HCT116 (cell line): Measurements from ENCODE around the gene KIAA1586. TPM values are rescaled to one million over a fixed set of nuclear protein-coding genes. Genes with fewer than 3 reads are reported as not detected.

Experiments
- ATAC-seq: fragments of 200-7000 bp; cut with Tn5 transposase; 2 replicates; pipeline ENCODE4 v1.9.1; 2020; ENCODE audit warnings: mild to moderate bottlenecking, moderate library complexity
- BruUV-seq: library from RNA; stranded (reverse); fragments of 400-500 nt; replicated peaks from 2 replicates; lab custom pipeline; 2021; lab: Mats Ljungman, UMichigan
- CTCF ChIA-PET: fragments of 300-600 bp; sonication (Branson Sonifier 250); formaldehyde crosslinking; loops from one replicate; lab custom pipeline; 2021; ENCODE audit warnings: antibody characterized with exemption; lab: Charles Lee
- POLR2A ChIA-PET: fragments of 300-600, 350-600 bp; sonication (Branson Sonifier 250); formaldehyde crosslinking; loops from one replicate; lab custom pipeline; 2021; ENCODE audit warnings: antibody characterized with exemption; lab: Charles Lee
- RAD21 ChIA-PET, 2 experiments: fragments of 300-600 bp; sonication (Branson Sonifier 250); formaldehyde crosslinking; loops; one replicate each; lab custom pipeline; 2023; ENCODE audit warnings: low total read pairs in 2 of 2; ENCODE audit not compliant: uncharacterized antibody in 2 of 2, unreplicated experiment in 2 of 2, low non-redundant PET in 1 of 2; lab: Charles Lee
- DNase-seq: peaks from one replicate; pipeline ENCODE4 v3.0.0-alpha.2; 2010; ENCODE audit warnings: low read depth, low spot score
- H2AFZ ChIP-seq: fragments of 200-600 bp; shearing (Covaris generic), sonication (generic); 2 replicates; pipeline ENCODE4 v1.6.1; 2017; ENCODE audit warnings: low read depth, mixed run types, mixed read lengths, antibody characterized with exemption, low read length; ENCODE audit not compliant: poor library complexity, severe bottlenecking
- H3K27ac ChIP-seq: 2 replicates; pipeline ENCODE4 v1.5.1; 2012; ENCODE audit warnings: low read depth, low read length
- H3K27me3 ChIP-seq: fragments of 200-600 bp; sonication (generic); 2 replicates; pipeline ENCODE4 v1.6.1; 2016; ENCODE audit warnings: mixed run types, low read length, mixed read lengths; ENCODE audit not compliant: insufficient read depth
- H3K36me3 ChIP-seq, 2 experiments: fragments of 200-500 bp in 1 of 2; fragments of 200-600 bp in 1 of 2; sonication (Bioruptor generic) in 1 of 2; sonication (generic) in 1 of 2; 2 replicates each; pipeline versions ENCODE4 v1.5.1 to v1.6.1; 2014 to 2016; ENCODE audit warnings: low read length in 2 of 2, inconsistent platforms in 1 of 2, mixed read lengths in 1 of 2, mixed run types in 1 of 2; ENCODE audit not compliant: insufficient read depth in 2 of 2, control insufficient read depth in 1 of 2
- H3K4me1 ChIP-seq, 2 experiments: fragments of 200-600 bp in 1 of 2; sonication (generic) in 1 of 2; 2 replicates each; pipeline versions ENCODE4 v1.5.1 to v1.6.1; 2012 to 2017; ENCODE audit warnings: low read length in 2 of 2, inconsistent platforms in 1 of 2, mild to moderate bottlenecking in 1 of 2, mixed read lengths in 1 of 2, mixed run types in 1 of 2, moderate library complexity in 1 of 2; ENCODE audit not compliant: insufficient read depth in 2 of 2, control insufficient read depth in 1 of 2
- H3K4me2 ChIP-seq: fragments of 200-600 bp; sonication (generic); 2 replicates; pipeline ENCODE4 v1.6.1; 2017; ENCODE audit warnings: mixed run types, low read length, mixed read lengths
- H3K4me3 ChIP-seq, 2 experiments: fragments of 200-600 bp in 1 of 2; sonication (generic) in 1 of 2; replicated peaks in 1 of 2; 2 replicates each; pipeline ENCODE4 v1.5.1; 2011 to 2016; ENCODE audit warnings: low read length in 2 of 2, control low read depth in 1 of 2, low read depth in 1 of 2, mild to moderate bottlenecking in 1 of 2, mixed read lengths in 1 of 2, mixed run types in 1 of 2
- H3K79me2 ChIP-seq: fragments of 200-600 bp; sonication (generic); 2 replicates; pipeline ENCODE4 v1.6.1; 2017; ENCODE audit warnings: mild to moderate bottlenecking, mixed run types, low read length, moderate library complexity, mixed read lengths; ENCODE audit not compliant: insufficient read depth
- H3K9ac ChIP-seq: fragments of 200-600 bp; sonication (generic); 2 replicates; pipeline ENCODE4 v1.6.1; 2016; ENCODE audit warnings: low read length, mixed read lengths
- H3K9me2 ChIP-seq: fragments of 200-600 bp; sonication (generic), shearing (Covaris generic); 2 replicates; pipeline ENCODE4 v1.6.1; 2017; ENCODE audit warnings: mixed run types, mild to moderate bottlenecking, moderate library complexity; ENCODE audit not compliant: insufficient read depth
- H3K9me3 ChIP-seq, 2 experiments: fragments of 200-500 bp in 1 of 2; fragments of 200-600 bp in 1 of 2; sonication (Bioruptor generic) in 1 of 2; sonication (generic) in 1 of 2; 2 replicates each; pipeline ENCODE4 v1.6.1; 2014 to 2017; ENCODE audit warnings: low read length in 2 of 2, mixed read lengths in 2 of 2, inconsistent platforms in 1 of 2, low read depth in 1 of 2, mild to moderate bottlenecking in 1 of 2, mixed run types in 1 of 2, moderate library complexity in 1 of 2; ENCODE audit not compliant: control insufficient read depth in 1 of 2, insufficient read depth in 1 of 2
- H4K20me1 ChIP-seq: fragments of 200-600 bp; sonication (generic), shearing (Covaris generic); 2 replicates; pipeline ENCODE4 v1.6.1; 2017; ENCODE audit warnings: mixed run types, mild to moderate bottlenecking, moderate library complexity; ENCODE audit not compliant: insufficient read depth
- CEBPB ChIP-seq: IDR thresholded peaks from 2 replicates; pipeline ENCODE4 v1.6.1; 2012; ENCODE audit warnings: low read depth
- EGR1 ChIP-seq: IDR thresholded peaks from 2 replicates; pipeline ENCODE4 v1.6.1; 2012; ENCODE audit warnings: low read depth
- EZH2 ChIP-seq: fragments of 200-600 bp; sonication (generic); IDR thresholded peaks from 2 replicates; pipeline ENCODE4 v1.6.1; 2017; ENCODE audit warnings: antibody characterized with exemption, mixed run types
- EZH2phosphoT487 ChIP-seq: fragments of 200-600 bp; IDR thresholded peaks from 2 replicates; pipeline ENCODE4 v1.6.1; 2018; ENCODE audit warnings: antibody characterized with exemption, borderline replicate concordance
- JUND ChIP-seq: IDR thresholded peaks from 2 replicates; pipeline ENCODE4 v1.6.1; 2012
- RAD21 ChIP-seq: IDR thresholded peaks from 2 replicates; pipeline ENCODE4 v1.6.1; 2012; ENCODE audit warnings: low read depth, mild to moderate bottlenecking
- SIN3A ChIP-seq: IDR thresholded peaks from 2 replicates; pipeline ENCODE4 v1.6.1; 2012; ENCODE audit warnings: low read depth
- SP1 ChIP-seq: IDR thresholded peaks from 2 replicates; pipeline ENCODE4 v1.6.1; 2012; ENCODE audit warnings: low read depth
- SRF ChIP-seq: IDR thresholded peaks from 2 replicates; pipeline ENCODE4 v1.6.1; 2012; ENCODE audit warnings: low read depth
- YY1 ChIP-seq: IDR thresholded peaks from 2 replicates; pipeline ENCODE4 v1.6.1; 2011; ENCODE audit warnings: low read length, low read depth, moderate library complexity, mild to moderate bottlenecking; ENCODE audit not compliant: insufficient replicate concordance; ENCODE audit errors: extremely low read depth
- ZNF274 ChIP-seq: fragments of 200-500 bp; sonication (Bioruptor generic); IDR thresholded peaks from 2 replicates; pipeline ENCODE4 v1.6.1; 2014; ENCODE audit warnings: mild to moderate bottlenecking, low read depth, low read length, inconsistent platforms
- intact Hi-C: fragments of 100-400 bp; cut with micrococcal nuclease; formaldehyde crosslinking; loops from 2 replicates; pipeline ENCODE4 v1.10.0; 2022
- total RNA-seq: library from RNA; stranded (reverse); gene quantifications from one replicate; pipeline ENCODE4 v1.2.1, GENCODE V29; 2021; ENCODE audit not compliant: unreplicated experiment
- TF ChIP-seq, protein P1 (sequence below): IDR thresholded peaks from 2 replicates; pipeline ENCODE4 v1.6.1; 2012
- TF ChIP-seq, protein P2 (sequence below): IDR thresholded peaks from 2 replicates; pipeline ENCODE4 v1.6.1; 2012; ENCODE audit warnings: low read depth

KIAA1586 gene
- total RNA-seq, 1 experiment from 2014 or later, result 12.7 TPM

DNA sequence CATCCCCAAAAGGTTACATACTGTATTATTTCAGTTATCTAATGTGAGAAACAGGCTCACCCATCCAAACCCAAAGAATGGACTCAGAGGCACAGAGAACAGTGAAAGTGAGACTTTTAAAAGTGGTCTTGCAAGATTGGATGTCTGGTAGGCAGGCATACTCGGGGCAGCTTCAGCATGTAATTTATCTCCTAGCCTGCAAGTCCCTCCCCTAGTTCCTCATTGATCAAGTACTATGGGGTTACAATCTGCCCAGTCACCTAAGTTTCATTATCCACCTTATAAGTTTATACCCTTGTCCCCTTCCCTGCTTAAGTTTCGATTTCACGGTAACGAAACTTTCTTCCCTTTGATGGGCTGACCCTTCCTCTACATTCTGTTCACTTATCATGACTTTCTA lies 22.7 kb downstream of the KIAA1586 start:
- Histone ChIP-seq H3K4me3 (no peak overlapping the region), H3K9me2 (no peaks in the 10 kb centered on the region), H3K27me3 (no peaks in the 10 kb centered on the region), H3K4me1 (no peaks in the 10 kb centered on the region), H3K27ac (no peak overlapping the region), H3K9me3 (no peaks in the 10 kb centered on the region), H3K9ac (no peak overlapping the region), H2AFZ (no peak overlapping the region), H3K4me2 (no peak overlapping the region), H3K79me2 (no peaks in the 10 kb centered on the region; the same call in 1 of the 2 replicates), H4K20me1 (no peaks in the 10 kb centered on the region), H3K36me3 (0 out of 4 replicates have a peak, but pooled peaks cover 2 to 8% of the 10 kb centered on the region in 2 experiments)
- RAD21 ChIA-PET, result no interaction called here
- no TSS peak for BruUV-seq
- no peak for DNase-seq
- TF ChIP-seq EZH2phosphoT487 (no peak), SP1 (no peak), EZH2 (no peak), YY1 (no peak), ZNF274 (no peak), SRF (no peak), SIN3A (no peak), EGR1 (no peak), CEBPB (no peak), JUND (no peak), RAD21 (no peak)
- TF ChIP-seq, protein P1, sequence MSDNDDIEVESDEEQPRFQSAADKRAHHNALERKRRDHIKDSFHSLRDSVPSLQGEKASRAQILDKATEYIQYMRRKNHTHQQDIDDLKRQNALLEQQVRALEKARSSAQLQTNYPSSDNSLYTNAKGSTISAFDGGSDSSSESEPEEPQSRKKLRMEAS, result no peak
- TF ChIP-seq, protein P2, sequence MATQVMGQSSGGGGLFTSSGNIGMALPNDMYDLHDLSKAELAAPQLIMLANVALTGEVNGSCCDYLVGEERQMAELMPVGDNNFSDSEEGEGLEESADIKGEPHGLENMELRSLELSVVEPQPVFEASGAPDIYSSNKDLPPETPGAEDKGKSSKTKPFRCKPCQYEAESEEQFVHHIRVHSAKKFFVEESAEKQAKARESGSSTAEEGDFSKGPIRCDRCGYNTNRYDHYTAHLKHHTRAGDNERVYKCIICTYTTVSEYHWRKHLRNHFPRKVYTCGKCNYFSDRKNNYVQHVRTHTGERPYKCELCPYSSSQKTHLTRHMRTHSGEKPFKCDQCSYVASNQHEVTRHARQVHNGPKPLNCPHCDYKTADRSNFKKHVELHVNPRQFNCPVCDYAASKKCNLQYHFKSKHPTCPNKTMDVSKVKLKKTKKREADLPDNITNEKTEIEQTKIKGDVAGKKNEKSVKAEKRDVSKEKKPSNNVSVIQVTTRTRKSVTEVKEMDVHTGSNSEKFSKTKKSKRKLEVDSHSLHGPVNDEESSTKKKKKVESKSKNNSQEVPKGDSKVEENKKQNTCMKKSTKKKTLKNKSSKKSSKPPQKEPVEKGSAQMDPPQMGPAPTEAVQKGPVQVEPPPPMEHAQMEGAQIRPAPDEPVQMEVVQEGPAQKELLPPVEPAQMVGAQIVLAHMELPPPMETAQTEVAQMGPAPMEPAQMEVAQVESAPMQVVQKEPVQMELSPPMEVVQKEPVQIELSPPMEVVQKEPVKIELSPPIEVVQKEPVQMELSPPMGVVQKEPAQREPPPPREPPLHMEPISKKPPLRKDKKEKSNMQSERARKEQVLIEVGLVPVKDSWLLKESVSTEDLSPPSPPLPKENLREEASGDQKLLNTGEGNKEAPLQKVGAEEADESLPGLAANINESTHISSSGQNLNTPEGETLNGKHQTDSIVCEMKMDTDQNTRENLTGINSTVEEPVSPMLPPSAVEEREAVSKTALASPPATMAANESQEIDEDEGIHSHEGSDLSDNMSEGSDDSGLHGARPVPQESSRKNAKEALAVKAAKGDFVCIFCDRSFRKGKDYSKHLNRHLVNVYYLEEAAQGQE, result no peak
- POLR2A ChIA-PET, result no interaction called here
- CTCF ChIA-PET, result no interaction called here
- ATAC-seq, result no peak
- intact Hi-C loops, result no loop called here
